ENCODE measurements around the gene GM2A. TPM values are rescaled to one million over a fixed set of nuclear protein-coding genes. Genes with fewer than 3 reads are reported as not detected.

GM2A gene
- total and polyA plus RNA-seq, 9 of the 15 experiments (the other 6 are each of a cell fraction or from before 2014, with no cell fraction given), result 5.8 to 36.0 (median 10.0) TPM

DNA sequence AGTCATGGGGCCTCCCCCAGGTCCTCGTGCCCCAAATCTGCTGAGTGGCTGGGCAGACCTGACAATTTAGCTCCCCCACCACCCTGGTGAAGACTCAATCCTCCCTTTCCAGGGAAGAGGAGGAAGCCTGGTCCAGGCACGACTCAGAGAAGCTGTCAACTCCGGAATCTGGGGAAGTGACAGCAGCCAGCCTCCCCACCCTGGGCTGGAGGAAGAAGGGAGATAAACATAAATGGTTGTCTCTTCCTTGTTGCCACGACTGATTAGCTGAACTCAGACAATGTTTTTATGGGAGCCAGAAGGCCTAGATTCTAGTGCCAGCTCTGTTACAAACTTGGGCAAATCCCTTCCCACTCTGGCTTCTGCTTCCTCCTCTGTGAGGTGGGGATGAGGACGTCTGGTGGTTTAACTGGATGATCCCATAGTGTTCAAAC lies 44.5 kb upstream of the GM2A start:
- Histone ChIP-seq H3K36me3 (ENCODE audit: control insufficient read depth, insufficient read depth, low read length) (no peaks in the 10 kb centered on the region), H3K4me3 (no peak overlapping the region), H3K4me1 (replicated peaks in 1 of 2; ENCODE audit: control insufficient read depth in 2 of 2, insufficient read depth in 2 of 2, low read length in 2 of 2) (peaks cover 18 to 34% of the 10 kb centered on the region in 2 experiments), H3K27me3 (ENCODE audit: control insufficient read depth in 2 of 2, insufficient read depth in 2 of 2, low read length in 2 of 2) (no peaks in the 10 kb centered on the region), H3K4me2 (ENCODE audit: insufficient read depth, low read length) (peak overlapping the region; percentile 22; the same call in 1 of the 2 replicates), H3K9me3 (replicated peaks; ENCODE audit: control insufficient read depth, insufficient read depth, low read depth, low read length) (no peaks in the 10 kb centered on the region), H3K27ac (ENCODE audit: extremely low read depth, low read depth, low read length) (no peak overlapping the region), H2AFZ (ENCODE audit: low read depth, low read length) (peak overlapping the region; percentile 84), H3K9ac (ENCODE audit: insufficient read depth in 1 of 2, low read depth in 2 of 2, low read length in 2 of 2) (peak overlapping the region in 1 of 2 experiments; percentile 61; a peak in 2 of 4 replicates), H4K20me1 (replicated peaks; ENCODE audit: control insufficient read depth, insufficient read depth, low read length) (no peaks in the 10 kb centered on the region), H3K9me1 (ENCODE audit: control insufficient read depth, insufficient read depth, low read length) (no peaks in the 10 kb centered on the region), H3K79me2 (ENCODE audit: control insufficient read depth, insufficient read depth, low read length) (no peaks in the 10 kb centered on the region)
- WGBS (ENCODE audit: insufficient coverage, low coverage, missing lambda C conversion rate), result 14% methylated on average over 5 of the region's 5 CpGs
- intact Hi-C loops (cut with micrococcal nuclease) (no loop called here), in situ Hi-C loops (cut with MboI) (no loop called here)
- ATAC-seq, result peak; percentile 28; the same call in 2 of the 3 replicates
- no TSS peak for BruUV-seq (replicated peaks)
- ChIA-PET POLR2A (interaction anchor here (0.5 to 1.3 kb wide), 3 partner anchors 51 to 188 kb away, joined by 3 read pairs; partner anchors contain the start of genes ANXA6 and GPX3), CTCF (ENCODE audit: low intra/inter-chr PET ratio) (no interaction called here)
- no peak for DNase-seq (ENCODE audit: extremely low read depth in 1 of 4, low spot score in 3 of 4)
- peak; percentile 37 for FAIRE-seq
- TF ChIP-seq SETDB1 (IDR thresholded peaks at IDR 0.05; ENCODE audit: low read length) (no peak), NR2C1 (IDR thresholded peaks at IDR 0.05) (no peak), NR2C1 (tag; IDR thresholded peaks at IDR 0.05) (peak; percentile 20; the same call in 1 of the 2 replicates), GATAD2A (IDR thresholded peaks at IDR 0.05) (no peak), KAT2B (IDR thresholded peaks at IDR 0.05; ENCODE audit: low read depth, low read length) (no peak), FOXJ2 (tag; IDR thresholded peaks at IDR 0.05) (0 out of 2 replicates have a peak, but pooled peaks have one; percentile 24), SMAD4 (CRISPR knock-in tag; conservative IDR thresholded peaks at IDR 0.05) (no peak), SMC3 (conservative IDR thresholded peaks at IDR 0.05; ENCODE audit: insufficient read depth, low read depth, low read length) (no peak), MECOM (CRISPR knock-in tag; IDR thresholded peaks at IDR 0.05) (0 out of 2 replicates have a peak, but pooled peaks have one; percentile 10), MEIS2 (IDR thresholded peaks at IDR 0.05; ENCODE audit: partially characterized antibody) (peak; percentile 14), ZC3H8 (IDR thresholded peaks at IDR 0.05) (no peak), ADNP (tag; IDR thresholded peaks at IDR 0.05) (no peak), GATA2 (CRISPR knock-in tag; IDR thresholded peaks at IDR 0.05) (no peak), LCOR (CRISPR knock-in tag; IDR thresholded peaks at IDR 0.05) (no peak), SPI1 (IDR thresholded peaks at IDR 0.05; ENCODE audit: borderline replicate concordance, low read depth, low read length) (peak; percentile 28; the same call in 1 of the 2 replicates), ZNF316 (IDR thresholded peaks at IDR 0.05) (no peak), RBM22 (IDR thresholded peaks at IDR 0.05; ENCODE audit: low read depth, low read length, poor library complexity, severe bottlenecking) (no peak), MTA3 (IDR thresholded peaks at IDR 0.05; ENCODE audit: borderline replicate concordance) (no peak), CBFA2T3 (IDR thresholded peaks at IDR 0.05) (peak; percentile 25)
- TF ChIP-seq, protein P1, sequence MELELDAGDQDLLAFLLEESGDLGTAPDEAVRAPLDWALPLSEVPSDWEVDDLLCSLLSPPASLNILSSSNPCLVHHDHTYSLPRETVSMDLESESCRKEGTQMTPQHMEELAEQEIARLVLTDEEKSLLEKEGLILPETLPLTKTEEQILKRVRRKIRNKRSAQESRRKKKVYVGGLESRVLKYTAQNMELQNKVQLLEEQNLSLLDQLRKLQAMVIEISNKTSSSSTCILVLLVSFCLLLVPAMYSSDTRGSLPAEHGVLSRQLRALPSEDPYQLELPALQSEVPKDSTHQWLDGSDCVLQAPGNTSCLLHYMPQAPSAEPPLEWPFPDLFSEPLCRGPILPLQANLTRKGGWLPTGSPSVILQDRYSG (tag; conservative IDR thresholded peaks at IDR 0.05; ENCODE audit: low read depth), result no peak
- TF ChIP-seq, protein P2, sequence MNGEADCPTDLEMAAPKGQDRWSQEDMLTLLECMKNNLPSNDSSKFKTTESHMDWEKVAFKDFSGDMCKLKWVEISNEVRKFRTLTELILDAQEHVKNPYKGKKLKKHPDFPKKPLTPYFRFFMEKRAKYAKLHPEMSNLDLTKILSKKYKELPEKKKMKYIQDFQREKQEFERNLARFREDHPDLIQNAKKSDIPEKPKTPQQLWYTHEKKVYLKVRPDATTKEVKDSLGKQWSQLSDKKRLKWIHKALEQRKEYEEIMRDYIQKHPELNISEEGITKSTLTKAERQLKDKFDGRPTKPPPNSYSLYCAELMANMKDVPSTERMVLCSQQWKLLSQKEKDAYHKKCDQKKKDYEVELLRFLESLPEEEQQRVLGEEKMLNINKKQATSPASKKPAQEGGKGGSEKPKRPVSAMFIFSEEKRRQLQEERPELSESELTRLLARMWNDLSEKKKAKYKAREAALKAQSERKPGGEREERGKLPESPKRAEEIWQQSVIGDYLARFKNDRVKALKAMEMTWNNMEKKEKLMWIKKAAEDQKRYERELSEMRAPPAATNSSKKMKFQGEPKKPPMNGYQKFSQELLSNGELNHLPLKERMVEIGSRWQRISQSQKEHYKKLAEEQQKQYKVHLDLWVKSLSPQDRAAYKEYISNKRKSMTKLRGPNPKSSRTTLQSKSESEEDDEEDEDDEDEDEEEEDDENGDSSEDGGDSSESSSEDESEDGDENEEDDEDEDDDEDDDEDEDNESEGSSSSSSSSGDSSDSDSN (IDR thresholded peaks at IDR 0.05; ENCODE audit: borderline replicate concordance in 1 of 2, low read depth in 2 of 2, low read length in 2 of 2), result 0 out of 4 replicates have a peak, but pooled peaks of 1 of the 2 experiments have one; percentile 20
- TF ChIP-seq, protein P3, sequence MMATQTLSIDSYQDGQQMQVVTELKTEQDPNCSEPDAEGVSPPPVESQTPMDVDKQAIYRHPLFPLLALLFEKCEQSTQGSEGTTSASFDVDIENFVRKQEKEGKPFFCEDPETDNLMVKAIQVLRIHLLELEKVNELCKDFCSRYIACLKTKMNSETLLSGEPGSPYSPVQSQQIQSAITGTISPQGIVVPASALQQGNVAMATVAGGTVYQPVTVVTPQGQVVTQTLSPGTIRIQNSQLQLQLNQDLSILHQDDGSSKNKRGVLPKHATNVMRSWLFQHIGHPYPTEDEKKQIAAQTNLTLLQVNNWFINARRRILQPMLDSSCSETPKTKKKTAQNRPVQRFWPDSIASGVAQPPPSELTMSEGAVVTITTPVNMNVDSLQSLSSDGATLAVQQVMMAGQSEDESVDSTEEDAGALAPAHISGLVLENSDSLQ (IDR thresholded peaks at IDR 0.05), result 0 out of 2 replicates have a peak, but pooled peaks have one; percentile 17
